Activated T-cell treated with anti-CD3 and anti-CD28 coated beads, Interleukin-2, amount 50 U/mL, for 72 hours (primary cell): ENCODE data around the gene DAAM2. TPM values are rescaled to one million over a fixed set of nuclear protein-coding genes. Genes with fewer than 3 reads are reported as not detected.

ENCODE experiments used
- ATAC-seq, 2 donors: fragments of 150-1000 bp; cut with Tn5 transposase; replicated peaks in 1 of 2; 2 replicates each; pipeline ENCODE4 v1.10.0; 2021; ENCODE audit warnings: moderate library complexity in 2 of 2, mild to moderate bottlenecking in 1 of 2
- DNase-seq, 2 donors: peaks; one replicate each; pipeline ENCODE4 v3.0.0; 2021 to 2022; ENCODE audit warnings: mixed read lengths in 1 of 2
- H3K27ac Mint-ChIP-seq: one replicate; pipeline ENCODE4 v1.8.0; 2022; ENCODE audit warnings: mild to moderate bottlenecking, moderate library complexity, mixed read lengths
- H3K27me3 Mint-ChIP-seq: one replicate; pipeline ENCODE4 v1.8.0; 2022; ENCODE audit warnings: low read depth, mixed read lengths
- H3K36me3 Mint-ChIP-seq, 2 donors: one replicate each; pipeline ENCODE4 v1.8.0; 2022; ENCODE audit warnings: mixed read lengths in 2 of 2, mild to moderate bottlenecking in 1 of 2; ENCODE audit not compliant: insufficient read depth in 2 of 2
- H3K4me1 Mint-ChIP-seq: one replicate; pipeline ENCODE4 v1.8.0; 2022; ENCODE audit warnings: low read depth, mixed read lengths
- H3K4me3 Mint-ChIP-seq, 2 donors: one replicate each; pipeline ENCODE4 v1.8.0; 2022; ENCODE audit warnings: mild to moderate bottlenecking in 2 of 2, mixed read lengths in 2 of 2, moderate library complexity in 2 of 2
- H3K9me3 Mint-ChIP-seq, 2 donors: one replicate each; pipeline ENCODE4 v1.8.0; 2022; ENCODE audit warnings: mixed read lengths in 2 of 2
- total RNA-seq, 2 donors: library from RNA; stranded (reverse); gene quantifications; one replicate each; pipeline ENCODE4 v1.2.3, GENCODE V29; 2022

Gene DAAM2
- total RNA-seq, 2 donors from 2014 or later = not detected

GRCh38 chr6:39794231-39794630 is 2.1 kb downstream of the DAAM2 start:
- H3K9me3 Mint-ChIP-seq = no peaks in the 10 kb centered on the region
- no peak overlapping the region for H3K4me3 Mint-ChIP-seq
- no peaks in the 10 kb centered on the region for H3K4me1 Mint-ChIP-seq
- ATAC-seq (no peak), DNase-seq (no peak)
- H3K36me3 Mint-ChIP-seq = no peaks in the 10 kb centered on the region
- H3K27me3 Mint-ChIP-seq = peaks cover 57% of the 10 kb centered on the region
- H3K27ac Mint-ChIP-seq = no peak overlapping the region

DNA sequence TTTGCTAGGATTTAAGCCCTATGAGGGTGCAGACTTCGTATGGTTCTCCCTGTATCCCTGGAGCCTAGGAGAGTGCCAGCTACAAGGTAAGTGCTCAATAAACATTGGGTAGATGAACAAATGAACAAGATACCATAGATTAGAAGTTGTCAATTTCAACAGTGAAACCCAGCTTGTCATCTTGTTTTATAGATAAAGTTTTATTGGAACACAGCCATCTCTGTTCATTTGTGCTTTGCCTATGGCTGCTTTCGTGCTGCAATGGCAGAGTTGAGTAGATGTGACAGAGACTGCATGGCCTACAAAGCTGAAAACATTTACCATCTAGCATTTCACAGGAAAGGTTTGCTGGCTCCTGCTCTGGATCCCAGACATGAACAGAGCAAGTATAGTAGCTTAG is 5.6 kb downstream of the DAAM2 start:
- peaks cover 47% of the 10 kb centered on the region for H3K27me3 Mint-ChIP-seq
- ATAC-seq (no peak), DNase-seq (no peak)
- H3K36me3 Mint-ChIP-seq = no peaks in the 10 kb centered on the region
- no peak overlapping the region for H3K27ac Mint-ChIP-seq
- no peaks in the 10 kb centered on the region for H3K9me3 Mint-ChIP-seq
- no peak overlapping the region for H3K4me3 Mint-ChIP-seq
- no peaks in the 10 kb centered on the region for H3K4me1 Mint-ChIP-seq

DNA sequence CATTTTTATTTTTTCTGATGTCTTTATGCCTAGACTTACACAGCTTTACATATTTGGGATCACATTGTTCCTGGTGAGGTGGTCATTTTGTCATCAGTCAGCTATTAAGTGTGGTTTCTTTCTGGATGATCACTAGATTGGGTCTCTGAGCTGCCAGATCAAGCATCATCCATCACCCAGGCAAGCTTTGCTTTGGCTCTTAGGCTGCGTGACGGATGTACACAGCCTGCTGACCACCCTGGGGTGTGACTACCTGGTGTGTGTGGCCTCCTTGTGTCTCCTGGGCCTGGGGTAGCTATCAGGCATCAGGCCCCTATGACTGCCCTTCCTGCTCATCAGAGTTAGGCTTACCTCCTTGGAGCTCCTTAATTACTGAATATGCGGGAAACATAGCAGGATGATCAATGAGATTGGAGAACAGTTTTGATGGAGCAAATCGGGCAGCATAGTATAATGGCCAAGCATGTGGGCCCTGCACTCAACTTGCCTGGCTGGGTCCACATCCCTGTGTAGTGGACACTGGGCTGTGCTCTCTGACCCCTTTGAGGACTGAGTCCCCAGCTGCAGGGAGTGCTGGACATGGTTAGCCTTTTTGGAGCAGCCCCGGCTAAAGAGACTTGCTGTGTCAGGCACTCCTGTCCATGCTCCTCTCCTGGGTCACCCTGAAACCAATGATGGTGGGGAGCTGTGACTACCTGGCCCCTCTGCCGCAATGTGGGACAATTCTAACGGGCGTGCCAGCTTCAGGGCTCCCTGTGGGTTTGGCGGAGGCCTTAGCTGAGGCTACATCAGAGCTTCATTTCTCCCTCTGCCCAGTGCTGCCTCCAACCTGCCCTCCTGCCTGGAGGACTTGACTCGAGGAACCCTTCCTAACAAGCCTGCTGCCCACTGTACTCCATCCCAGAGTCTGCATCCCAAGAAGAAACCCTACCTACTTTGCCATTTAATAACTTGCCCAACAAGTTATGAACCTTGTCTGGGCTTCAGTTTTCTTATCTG is 8.2 kb downstream of the DAAM2 start:
- DNase-seq = no peak
- Mint-ChIP-seq H3K4me1 (no peaks in the 10 kb centered on the region), H3K27me3 (peaks cover 25% of the 10 kb centered on the region), H3K9me3 (no peaks in the 10 kb centered on the region), H3K27ac (no peak overlapping the region), H3K4me3 (no peak overlapping the region), H3K36me3 (no peaks in the 10 kb centered on the region)
- ATAC-seq = no peak

DNA sequence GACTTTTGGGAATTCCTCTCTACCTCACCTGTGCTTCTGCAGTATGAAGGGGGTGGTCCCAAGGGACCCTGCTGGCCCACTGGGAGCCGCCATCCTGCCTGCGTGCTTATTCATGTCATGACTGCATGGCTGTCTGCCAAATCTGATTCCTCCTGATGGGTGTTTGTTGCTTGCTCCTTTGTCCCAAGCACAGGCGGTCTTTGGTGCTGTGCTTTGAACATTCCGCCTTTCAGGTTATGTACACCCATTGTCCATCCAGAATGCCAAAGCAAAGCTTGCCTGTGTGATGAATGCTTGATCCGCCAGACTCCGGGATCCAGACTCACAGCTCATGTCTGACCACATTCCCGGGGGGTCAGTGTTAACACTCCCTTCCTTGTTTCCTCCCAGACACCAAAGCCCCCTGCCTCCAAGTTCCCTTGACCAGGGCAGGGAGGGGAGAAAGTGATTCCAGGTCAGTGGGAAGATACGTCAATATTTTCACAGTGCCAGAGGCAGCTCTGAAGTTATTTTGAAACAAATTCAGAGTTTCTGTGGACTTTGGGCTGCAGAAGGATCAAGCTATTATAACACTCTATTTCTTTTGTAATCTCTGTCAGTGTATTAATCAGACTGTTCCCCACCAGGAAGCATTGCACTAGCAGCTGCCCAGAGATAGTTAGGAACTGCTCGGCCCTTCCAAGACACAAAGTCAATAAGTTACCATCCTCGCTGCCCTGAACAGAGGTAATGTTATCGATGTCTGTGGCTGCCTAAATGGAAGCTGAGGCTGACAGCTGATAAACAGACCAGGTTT is 9.5 kb downstream of the DAAM2 start:
- H3K27ac Mint-ChIP-seq = no peak overlapping the region
- H3K4me3 Mint-ChIP-seq = no peak overlapping the region
- H3K4me1 Mint-ChIP-seq = no peaks in the 10 kb centered on the region
- DNase-seq = no peak
- no peak for ATAC-seq
- H3K9me3 Mint-ChIP-seq = no peaks in the 10 kb centered on the region
- peaks cover 26% of the 10 kb centered on the region for H3K27me3 Mint-ChIP-seq
- no peaks in the 10 kb centered on the region for H3K36me3 Mint-ChIP-seq

GRCh38 chr6:39803872-39804271 is 11.7 kb downstream of the DAAM2 start:
- no peaks in the 10 kb centered on the region for H3K36me3 Mint-ChIP-seq
- ATAC-seq (no peak), DNase-seq (no peak)
- H3K4me3 Mint-ChIP-seq = no peak overlapping the region
- H3K4me1 Mint-ChIP-seq = no peaks in the 10 kb centered on the region
- no peaks in the 10 kb centered on the region for H3K9me3 Mint-ChIP-seq
- H3K27ac Mint-ChIP-seq = no peak overlapping the region
- peaks cover 38% of the 10 kb centered on the region for H3K27me3 Mint-ChIP-seq

DNA sequence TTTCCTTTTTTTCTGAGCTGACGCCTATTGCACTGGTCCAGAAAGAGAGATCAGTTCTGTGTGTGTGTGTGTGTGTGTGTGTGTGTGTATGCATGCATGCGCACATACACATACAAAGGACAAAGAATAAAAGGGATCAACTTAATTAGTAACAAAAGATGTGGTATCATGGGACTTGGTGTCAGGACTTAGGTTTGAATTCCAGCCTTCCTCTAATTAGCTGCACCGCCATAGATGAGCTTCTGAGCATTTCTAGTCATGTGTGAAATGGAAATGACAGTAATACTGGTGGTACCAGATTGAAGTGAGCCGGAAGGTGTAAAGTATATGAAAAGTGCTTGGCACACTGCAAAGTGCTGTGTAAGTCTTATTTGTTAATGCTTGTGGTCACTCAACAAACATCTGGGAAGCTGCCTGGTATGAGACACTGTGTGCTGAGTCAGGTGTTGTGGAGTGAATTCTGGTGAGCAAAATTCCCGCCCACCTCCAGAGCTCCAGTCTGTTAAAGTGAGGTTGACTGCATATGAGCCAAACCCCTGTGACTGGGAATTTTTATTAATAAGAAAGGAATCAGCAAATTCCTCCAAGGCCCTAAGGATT is 12.4 kb downstream of the DAAM2 start:
- no peak overlapping the region for H3K27ac Mint-ChIP-seq
- no peaks in the 10 kb centered on the region for H3K9me3 Mint-ChIP-seq
- DNase-seq (no peak), ATAC-seq (no peak)
- H3K27me3 Mint-ChIP-seq = peaks cover 45% of the 10 kb centered on the region
- H3K4me3 Mint-ChIP-seq = no peak overlapping the region
- no peaks in the 10 kb centered on the region for H3K36me3 Mint-ChIP-seq
- H3K4me1 Mint-ChIP-seq = no peaks in the 10 kb centered on the region

DNA sequence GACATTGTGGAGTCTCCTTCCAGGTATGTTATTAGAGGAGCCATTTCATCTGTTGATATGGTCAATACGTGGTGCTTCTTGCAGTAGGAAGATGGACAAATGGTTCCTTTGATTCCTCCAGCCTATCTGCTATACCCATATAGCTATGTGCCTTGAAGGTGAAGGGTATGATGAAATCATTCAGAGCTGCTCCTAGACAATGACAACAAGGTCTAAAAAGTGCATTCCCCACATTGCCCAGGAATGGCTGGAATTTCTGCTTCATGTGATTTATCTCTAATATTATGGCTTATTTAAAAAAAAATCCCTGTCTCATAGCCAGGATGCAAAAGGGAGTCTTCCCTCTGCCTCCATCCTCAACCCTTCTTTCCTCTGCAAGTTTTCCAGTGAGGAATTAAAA is 14.1 kb downstream of the DAAM2 start:
- H3K36me3 Mint-ChIP-seq = no peaks in the 10 kb centered on the region
- H3K27ac Mint-ChIP-seq = no peak overlapping the region
- no peaks in the 10 kb centered on the region for H3K4me1 Mint-ChIP-seq
- peaks cover 48% of the 10 kb centered on the region for H3K27me3 Mint-ChIP-seq
- no peaks in the 10 kb centered on the region for H3K9me3 Mint-ChIP-seq
- no peak for DNase-seq
- H3K4me3 Mint-ChIP-seq = no peak overlapping the region
- no peak for ATAC-seq

GRCh38 chr6:39808346-39808745 is 16.2 kb downstream of the DAAM2 start:
- Mint-ChIP-seq H3K36me3 (no peaks in the 10 kb centered on the region), H3K9me3 (no peaks in the 10 kb centered on the region), H3K4me3 (no peak overlapping the region), H3K4me1 (no peaks in the 10 kb centered on the region), H3K27ac (no peak overlapping the region), H3K27me3 (peaks cover 37% of the 10 kb centered on the region)
- ATAC-seq (no peak), DNase-seq (no peak)

DNA sequence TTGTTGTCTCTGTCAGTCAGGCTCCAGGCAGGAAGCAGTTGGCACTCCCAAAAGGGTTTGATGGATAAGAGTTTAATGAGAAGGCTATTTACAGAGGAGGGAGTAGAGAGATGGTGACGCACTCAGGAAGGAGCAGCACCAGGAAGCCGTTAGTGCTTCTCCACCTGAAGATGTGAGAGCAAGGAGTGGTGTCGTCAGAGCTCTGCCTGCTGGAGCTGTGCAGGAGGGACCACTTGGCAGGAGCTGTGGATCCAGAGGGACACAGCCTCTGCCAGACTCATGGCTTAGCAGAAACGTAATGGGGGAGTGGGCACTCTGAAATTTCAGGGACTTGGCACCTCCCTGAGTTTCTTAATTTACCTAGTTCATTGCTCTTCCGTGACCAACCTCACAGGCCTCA is 16.8 kb downstream of the DAAM2 start:
- H3K9me3 Mint-ChIP-seq = no peaks in the 10 kb centered on the region
- no peak for DNase-seq
- H3K4me1 Mint-ChIP-seq = no peaks in the 10 kb centered on the region
- peaks cover 37% of the 10 kb centered on the region for H3K27me3 Mint-ChIP-seq
- H3K27ac Mint-ChIP-seq = no peak overlapping the region
- H3K4me3 Mint-ChIP-seq = no peak overlapping the region
- ATAC-seq = no peak
- no peaks in the 10 kb centered on the region for H3K36me3 Mint-ChIP-seq

DNA sequence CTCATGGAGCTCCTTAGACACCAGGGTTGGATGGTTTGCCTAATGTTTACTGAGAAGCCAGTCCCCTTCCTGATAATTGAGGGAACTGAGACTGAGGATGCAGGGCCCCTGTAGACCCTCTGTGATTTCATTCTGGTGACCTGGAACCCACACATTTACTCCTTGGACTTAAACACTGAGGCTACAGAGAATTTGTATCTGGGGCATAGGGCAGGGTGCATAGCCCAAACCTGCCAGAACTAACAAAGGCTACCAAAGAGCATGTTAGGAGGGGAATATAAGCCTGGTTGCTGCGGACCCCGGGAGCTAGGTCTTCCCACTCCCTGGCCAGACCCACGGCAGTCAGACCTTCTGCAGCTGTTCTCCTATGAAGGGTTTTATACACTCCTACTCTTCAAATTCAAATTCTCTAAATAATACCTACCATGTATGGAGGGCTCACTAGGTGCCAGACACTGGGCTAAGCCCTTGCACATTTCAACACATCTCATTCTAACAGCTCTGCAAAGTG is 19.7 kb downstream of the DAAM2 start:
- no peaks in the 10 kb centered on the region for H3K9me3 Mint-ChIP-seq
- DNase-seq (no peak), ATAC-seq (no peak)
- no peak overlapping the region for H3K27ac Mint-ChIP-seq
- no peaks in the 10 kb centered on the region for H3K36me3 Mint-ChIP-seq
- H3K4me3 Mint-ChIP-seq = no peak overlapping the region
- H3K27me3 Mint-ChIP-seq = peaks cover 30% of the 10 kb centered on the region
- H3K4me1 Mint-ChIP-seq = no peaks in the 10 kb centered on the region

DNA sequence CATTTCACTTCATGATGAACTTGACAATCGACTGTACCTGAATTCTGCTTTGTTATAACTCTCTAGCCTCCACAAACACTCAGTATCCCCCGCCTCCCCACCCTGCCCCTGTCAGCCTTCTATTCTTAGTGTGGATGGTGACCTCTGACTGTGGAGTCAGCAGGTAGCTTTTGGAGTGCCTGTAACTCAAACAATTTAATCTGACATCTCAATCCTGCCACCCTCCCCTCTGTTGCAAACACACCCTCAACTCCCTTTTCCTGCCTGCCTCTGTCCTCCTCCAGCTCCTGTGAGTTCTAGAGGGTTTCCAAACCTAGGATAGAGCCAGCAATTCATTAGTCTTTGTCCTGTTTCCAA is 20.3 kb downstream of the DAAM2 start:
- Mint-ChIP-seq H3K27me3 (peaks cover 29% of the 10 kb centered on the region), H3K9me3 (no peaks in the 10 kb centered on the region), H3K4me1 (no peaks in the 10 kb centered on the region), H3K36me3 (no peaks in the 10 kb centered on the region), H3K27ac (no peak overlapping the region), H3K4me3 (no peak overlapping the region)
- DNase-seq (no peak), ATAC-seq (no peak)

DNA sequence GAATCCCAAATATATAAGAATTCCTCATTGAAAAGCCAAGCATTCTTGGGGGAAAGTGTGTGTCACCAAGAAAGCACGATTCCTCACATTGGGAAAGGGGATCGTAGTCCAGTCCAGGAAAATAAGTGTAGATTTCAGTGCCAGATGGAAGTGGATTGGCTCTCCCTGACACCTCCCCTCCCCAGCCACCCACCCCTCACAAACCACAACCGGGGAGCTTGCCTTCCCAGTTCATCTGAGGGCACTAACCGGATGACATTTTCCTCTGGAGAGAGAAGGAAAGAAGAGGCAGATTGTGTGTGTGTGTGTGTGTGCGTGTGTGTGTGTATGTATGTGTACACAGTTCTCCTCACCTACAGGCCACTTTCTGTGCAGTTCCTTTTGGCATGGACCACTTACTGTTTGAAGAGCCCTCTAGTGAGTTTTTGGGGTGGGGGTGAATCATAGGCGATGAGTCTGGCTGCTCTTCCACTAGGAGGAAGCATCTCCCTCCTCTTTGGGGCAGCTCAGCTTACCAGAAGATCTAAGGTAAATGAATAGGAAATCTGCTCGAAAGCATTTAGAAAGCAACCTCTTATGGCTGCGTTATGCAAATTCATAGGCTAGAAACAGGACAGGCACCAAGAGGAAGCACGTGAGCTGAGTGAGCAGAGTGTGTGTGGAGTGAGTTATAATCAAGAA is 20.8 kb downstream of the DAAM2 start:
- ATAC-seq (no peak), DNase-seq (no peak)
- no peaks in the 10 kb centered on the region for H3K4me1 Mint-ChIP-seq
- H3K4me3 Mint-ChIP-seq = no peak overlapping the region
- H3K36me3 Mint-ChIP-seq = no peaks in the 10 kb centered on the region
- peaks cover 29% of the 10 kb centered on the region for H3K27me3 Mint-ChIP-seq
- no peak overlapping the region for H3K27ac Mint-ChIP-seq
- no peaks in the 10 kb centered on the region for H3K9me3 Mint-ChIP-seq
